ENCODE results near the gene MYO5B.

DNA sequence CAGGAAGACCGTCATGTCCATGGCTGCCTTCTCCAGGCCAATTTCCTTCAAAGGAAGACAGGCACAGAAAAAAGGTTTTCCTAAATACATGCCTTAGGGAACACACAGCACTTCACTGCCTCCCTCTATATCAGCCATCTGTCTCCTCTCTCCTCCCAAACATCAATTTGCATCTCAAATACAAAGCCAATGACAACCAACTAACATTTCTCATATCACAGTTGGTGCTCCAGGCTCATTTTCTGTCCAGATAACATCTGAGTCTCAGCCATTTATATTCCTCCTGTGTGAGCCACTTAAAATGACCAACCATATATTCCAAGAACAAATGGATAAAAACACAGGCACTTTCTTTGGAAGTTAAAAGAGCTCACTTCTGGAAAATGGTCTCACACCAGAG is 319.2 kb downstream of the MYO5B start:
- TF ChIP-seq GATA2 (IDR thresholded peaks at IDR 0.05; ENCODE audit: low read depth, low read length) (peak; percentile 67), GATA3 (IDR thresholded peaks at IDR 0.05; ENCODE audit: low read depth, low read length) (peak; percentile 76)

Measured in SH-SY5Y (cell line).